ENCODE results near the gene FBXO10. TPM values are rescaled to one million over a fixed set of nuclear protein-coding genes. Genes with fewer than 3 reads are reported as not detected.
"Not testable (repeated sequence)": the region's sequence is repeated elsewhere in the genome, so short reads cannot be mapped to it uniquely, and the experiment has no call there.

The FBXO10 gene
- total and polyA plus RNA-seq, 2 of the 4 experiments (the other 2 are of a cell fraction), result 6.6 to 6.7 TPM

- H4K20me1 ChIP-seq (ENCODE audit: insufficient read depth, low read length); H3K4me3 ChIP-seq (ENCODE audit: insufficient read depth, low read depth, low read length); H3K9me1 ChIP-seq (ENCODE audit: insufficient read depth, low read length); in situ Hi-C loops (cut with MboI; ENCODE audit: low sequenced_read_pairs); H3K14ac ChIP-seq (replicated peaks; ENCODE audit: low read depth, low read length); H2AK5ac ChIP-seq (ENCODE audit: low read depth, low read length); H2AFZ ChIP-seq (replicated peaks; ENCODE audit: low read length, poor library complexity); H4K8ac ChIP-seq (ENCODE audit: low read depth in 2 of 2, low read length in 2 of 2); dilution Hi-C loops (cut with HindIII; ENCODE audit: low sequenced_read_pairs, unreplicated experiment); H2BK120ac ChIP-seq (ENCODE audit: low read depth, low read length); H3K56ac ChIP-seq (ENCODE audit: extremely low read depth, insufficient read depth, low read length); H3K36me3 ChIP-seq (ENCODE audit: control insufficient read depth, insufficient read depth, low read length); H2BK5ac ChIP-seq (ENCODE audit: low read depth, low read length, poor library complexity, severe bottlenecking); intact Hi-C loops (cut with micrococcal nuclease); POLR2A ChIA-PET (ENCODE audit: unreplicated experiment); H3K4me2 ChIP-seq (ENCODE audit: low read depth, low read length); H3K23ac ChIP-seq (ENCODE audit: low read depth, low read length); H3K27ac ChIP-seq (ENCODE audit: insufficient read depth, low read length); H4K5ac ChIP-seq (ENCODE audit: low read depth, low read length); BruUV-seq (replicated peaks); H3K4me1 ChIP-seq (ENCODE audit: control insufficient read depth, insufficient read depth, low read length); ATAC-seq (ENCODE audit: low read depth); H3K4ac ChIP-seq (ENCODE audit: low read depth, low read length); DNase-seq; H3K18ac ChIP-seq (ENCODE audit: low read depth, low read length); H2AK9ac ChIP-seq (replicated peaks; ENCODE audit: low read depth, low read length, poor library complexity); H2BK20ac ChIP-seq (ENCODE audit: low read depth, low read length); H3K27me3 ChIP-seq (ENCODE audit: control insufficient read depth, insufficient read depth, low read length); H3K9ac ChIP-seq (ENCODE audit: low read depth, low read length); H3K9me3 ChIP-seq (ENCODE audit: control insufficient read depth, insufficient read depth, low read length); H4K91ac ChIP-seq (ENCODE audit: insufficient read depth, low read depth, low read length); CTCF ChIA-PET; H2BK15ac ChIP-seq (ENCODE audit: low read depth, low read length): not testable (repeated sequence)
- peaks cover 0 to 18% of the 10 kb centered on the region in 2 experiments; a peak in 2 of 4 replicates for H3K79me1 ChIP-seq (ENCODE audit: low read depth in 1 of 2, low read length in 2 of 2)
- WGBS, 2 experiments (ENCODE audit: extremely low coverage in 2 of 2, insufficient read length in 1 of 2), result no CpG with 5 or more reads among the region's 17 CpGs
Measured at GRCh38 chr9:37467530-37467929, 108.7 kb downstream of the FBXO10 start.

All from IMR-90 (cell line).